K562 (cell line): Measurements from ENCODE around the gene EZH1. TPM values are rescaled to one million over a fixed set of nuclear protein-coding genes. Genes with fewer than 3 reads are reported as not detected.

Source experiments
- BCL6 ChIP-seq: fragments of 250-450 bp; sonication (Bioruptor Pico); IDR thresholded peaks from 2 replicates; pipeline ENCODE4 v1.4.0; 2020
- CBX2 ChIP-seq: fragments of 200-600 bp; sonication (generic); IDR thresholded peaks from one replicate; pipeline ENCODE4 v1.6.1; 2012; ENCODE audit warnings: mild to moderate bottlenecking, low read length, inconsistent platforms; ENCODE audit not compliant: insufficient read depth, poor library complexity, severe bottlenecking
- HOXB6 ChIP-seq: fragments of 250-450 bp; sonication (Bioruptor Pico); IDR thresholded peaks from 2 replicates; pipeline ENCODE4 v1.5.1; 2022; ENCODE audit warnings: mild to moderate bottlenecking, borderline replicate concordance
- MAFG ChIP-seq: fragments of 450-650 bp; conservative IDR thresholded peaks from 2 replicates; pipeline ENCODE4 v1.6.1; 2016; ENCODE audit warnings: missing genetic modification characterization, missing compliant biosample characterization
- MYNN ChIP-seq, 2 experiments: sonication (generic); formaldehyde crosslinking in 1 of 2; IDR thresholded peaks; 2 replicates each; pipeline versions ENCODE4 v1.5.0 to v1.6.1; 2016 to 2020; ENCODE audit warnings: antibody characterized with exemption in 1 of 2, missing genetic modification reagents in 1 of 2
- RBM22 ChIP-seq: fragments of 200-400 bp; formaldehyde crosslinking; IDR thresholded peaks from 2 replicates; pipeline ENCODE4 v1.6.1; 2018; ENCODE audit warnings: low read length, low read depth; ENCODE audit not compliant: poor library complexity, severe bottlenecking
- RNF2 ChIP-seq: sonication (generic); IDR thresholded peaks from 2 replicates; pipeline ENCODE4 v1.6.1; 2016
- SMAD1 ChIP-seq: fragments of 150-350 bp; IDR thresholded peaks from 2 replicates; pipeline ENCODE4 v1.6.1; 2014; ENCODE audit warnings: low read length, low read depth; ENCODE audit not compliant: partially characterized antibody
- SP2 ChIP-seq: IDR thresholded peaks from 2 replicates; pipeline ENCODE4 v1.6.1; 2011; ENCODE audit warnings: mild to moderate bottlenecking, low read depth, low read length, moderate library complexity; ENCODE audit not compliant: poor library complexity, severe bottlenecking; ENCODE audit errors: extremely low read depth
- STAT5B ChIP-seq: fragments of 250-450 bp; sonication (Bioruptor Pico); IDR thresholded peaks from 2 replicates; pipeline ENCODE4 v1.8.0; 2021; ENCODE audit warnings: mild to moderate bottlenecking, inconsistent platforms
- TCF3 ChIP-seq: sonication (generic); formaldehyde crosslinking; IDR thresholded peaks from 2 replicates; pipeline ENCODE4 v1.4.0; 2020; ENCODE audit warnings: mild to moderate bottlenecking, missing genetic modification reagents
- XRCC3 ChIP-seq: fragments of 450-650 bp; IDR thresholded peaks from 2 replicates; pipeline ENCODE4 v1.6.1; 2017; ENCODE audit warnings: mild to moderate bottlenecking, moderate library complexity
- ZNF583 ChIP-seq: fragments of 250-450 bp; sonication (Bioruptor Pico); IDR thresholded peaks from 2 replicates; pipeline ENCODE4 v1.4.0; 2020
- polyA plus RNA-seq, 8 experiments: library from polyadenylated mRNA; depleted of rRNA in 4 of 8; stranded (reverse) in 5 of 8; unstranded in 3 of 8; fragments of >200 nt; fragmentation: Nextera tagmentation in 2 of 8; fragmentation: Illumina TruSeq in 1 of 8; extraction: Ambion mirVana in 2 of 8; extraction: Trizol in 1 of 8; gene quantifications; 2 replicates each; pipeline versions ENCODE4 v1.2.1 to v1.2.3, GENCODE V29; 2011 to 2014; ENCODE audit warnings: inconsistent platforms in 1 of 8, missing spikeins in 1 of 8
- total RNA-seq, 7 experiments: library from RNA; depleted of rRNA in 6 of 7; stranded (reverse); fragments of >200 nt in 6 of 7; fragmentation: Illumina TruSeq in 2 of 7; extraction: Trizol in 2 of 7; gene quantifications; 2 replicates each; pipeline versions ENCODE4 v1.2.1 to v1.2.3, GENCODE V29; 2011 to 2021; ENCODE audit warnings: low replicate concordance in 1 of 7
- TF ChIP-seq, protein P1 (sequence below): fragments of 150-350 bp; IDR thresholded peaks from 2 replicates; pipeline ENCODE4 v1.6.1; 2014; ENCODE audit warnings: low read depth, mild to moderate bottlenecking, low read length, borderline replicate concordance
- TF ChIP-seq, protein P2 (sequence below): sonication (generic); formaldehyde crosslinking; IDR thresholded peaks from 2 replicates; pipeline ENCODE4 v1.8.1; 2023; ENCODE audit warnings: mild to moderate bottlenecking, missing genetic modification reagents, moderate library complexity
- TF ChIP-seq, protein P3 (sequence below): fragments of 450-650 bp; IDR thresholded peaks from 2 replicates; pipeline ENCODE4 v1.7.0; 2016; ENCODE audit warnings: borderline replicate concordance
- TF ChIP-seq, protein P4 (sequence below): sonication (generic); formaldehyde crosslinking; IDR thresholded peaks from 2 replicates; pipeline ENCODE4 v1.8.0; 2022; ENCODE audit warnings: missing genetic modification reagents, mild to moderate bottlenecking, borderline replicate concordance
- TF ChIP-seq, protein P5 (sequence below): sonication (generic); formaldehyde crosslinking; IDR thresholded peaks from 2 replicates; pipeline ENCODE4 v1.9.0; 2022; ENCODE audit warnings: mild to moderate bottlenecking, missing genetic modification reagents
- TF ChIP-seq, protein P6 (sequence below): sonication (generic); formaldehyde crosslinking; IDR thresholded peaks from 2 replicates; pipeline ENCODE4 v1.4.0; 2020; ENCODE audit warnings: mild to moderate bottlenecking, missing genetic modification reagents

EZH1 gene
- total and polyA plus RNA-seq, 9 of the 15 experiments (the other 6 are each of a cell fraction or from before 2014, with no cell fraction given): 8.6 to 40.8 (median 22.9) TPM

DNA sequence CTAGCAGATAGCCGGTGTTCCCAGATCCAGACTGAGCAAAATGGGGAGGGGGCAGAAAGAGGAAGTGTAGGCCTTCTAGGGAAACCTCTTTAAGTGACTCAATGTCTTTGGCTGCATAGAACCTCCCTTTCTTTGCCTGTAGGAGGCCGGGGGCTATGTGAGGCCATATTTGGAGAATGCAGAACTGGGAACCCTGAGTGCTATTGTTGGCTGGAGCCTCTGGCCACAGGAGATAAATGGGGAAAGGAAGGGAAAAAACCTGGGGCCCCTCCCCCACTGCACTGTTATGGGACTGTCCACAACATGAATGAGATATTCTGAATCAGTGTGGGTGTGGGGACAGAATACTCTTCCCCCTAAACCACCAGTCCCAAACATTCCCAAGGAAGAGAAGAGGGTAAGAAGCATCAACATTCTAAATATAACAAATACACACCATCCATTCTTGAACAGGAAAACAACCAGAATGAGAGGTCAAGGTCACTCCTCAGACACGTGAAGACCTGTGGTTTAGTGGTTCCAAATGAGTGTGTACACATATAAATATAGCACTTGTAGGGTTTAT lies 30.8 kb upstream of the EZH1 start (continued):
- TF ChIP-seq, protein P1, sequence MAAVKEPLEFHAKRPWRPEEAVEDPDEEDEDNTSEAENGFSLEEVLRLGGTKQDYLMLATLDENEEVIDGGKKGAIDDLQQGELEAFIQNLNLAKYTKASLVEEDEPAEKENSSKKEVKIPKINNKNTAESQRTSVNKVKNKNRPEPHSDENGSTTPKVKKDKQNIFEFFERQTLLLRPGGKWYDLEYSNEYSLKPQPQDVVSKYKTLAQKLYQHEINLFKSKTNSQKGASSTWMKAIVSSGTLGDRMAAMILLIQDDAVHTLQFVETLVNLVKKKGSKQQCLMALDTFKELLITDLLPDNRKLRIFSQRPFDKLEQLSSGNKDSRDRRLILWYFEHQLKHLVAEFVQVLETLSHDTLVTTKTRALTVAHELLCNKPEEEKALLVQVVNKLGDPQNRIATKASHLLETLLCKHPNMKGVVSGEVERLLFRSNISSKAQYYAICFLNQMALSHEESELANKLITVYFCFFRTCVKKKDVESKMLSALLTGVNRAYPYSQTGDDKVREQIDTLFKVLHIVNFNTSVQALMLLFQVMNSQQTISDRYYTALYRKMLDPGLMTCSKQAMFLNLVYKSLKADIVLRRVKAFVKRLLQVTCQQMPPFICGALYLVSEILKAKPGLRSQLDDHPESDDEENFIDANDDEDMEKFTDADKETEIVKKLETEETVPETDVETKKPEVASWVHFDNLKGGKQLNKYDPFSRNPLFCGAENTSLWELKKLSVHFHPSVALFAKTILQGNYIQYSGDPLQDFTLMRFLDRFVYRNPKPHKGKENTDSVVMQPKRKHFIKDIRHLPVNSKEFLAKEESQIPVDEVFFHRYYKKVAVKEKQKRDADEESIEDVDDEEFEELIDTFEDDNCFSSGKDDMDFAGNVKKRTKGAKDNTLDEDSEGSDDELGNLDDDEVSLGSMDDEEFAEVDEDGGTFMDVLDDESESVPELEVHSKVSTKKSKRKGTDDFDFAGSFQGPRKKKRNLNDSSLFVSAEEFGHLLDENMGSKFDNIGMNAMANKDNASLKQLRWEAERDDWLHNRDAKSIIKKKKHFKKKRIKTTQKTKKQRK: no peak
- TF ChIP-seq, protein P2, sequence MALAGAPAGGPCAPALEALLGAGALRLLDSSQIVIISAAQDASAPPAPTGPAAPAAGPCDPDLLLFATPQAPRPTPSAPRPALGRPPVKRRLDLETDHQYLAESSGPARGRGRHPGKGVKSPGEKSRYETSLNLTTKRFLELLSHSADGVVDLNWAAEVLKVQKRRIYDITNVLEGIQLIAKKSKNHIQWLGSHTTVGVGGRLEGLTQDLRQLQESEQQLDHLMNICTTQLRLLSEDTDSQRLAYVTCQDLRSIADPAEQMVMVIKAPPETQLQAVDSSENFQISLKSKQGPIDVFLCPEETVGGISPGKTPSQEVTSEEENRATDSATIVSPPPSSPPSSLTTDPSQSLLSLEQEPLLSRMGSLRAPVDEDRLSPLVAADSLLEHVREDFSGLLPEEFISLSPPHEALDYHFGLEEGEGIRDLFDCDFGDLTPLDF (CRISPR knock-in tag): no peak
- TF ChIP-seq RBM22 (no peak), RNF2 (peak; percentile 90), CBX2 (no peak), SMAD1 (no peak), BCL6 (CRISPR knock-in tag) (no peak), XRCC3 (no peak), MAFG (tag) (no peak), TCF3 (CRISPR knock-in tag) (peak; percentile 78), STAT5B (no peak), MYNN (IDR thresholded peaks at IDR 0.05) (no peak), MYNN (CRISPR knock-in tag; IDR thresholded peaks at IDR 0.05) (no peak), ZNF583 (no peak), HOXB6 (no peak), SP2 (no peak)
- TF ChIP-seq, protein P3, sequence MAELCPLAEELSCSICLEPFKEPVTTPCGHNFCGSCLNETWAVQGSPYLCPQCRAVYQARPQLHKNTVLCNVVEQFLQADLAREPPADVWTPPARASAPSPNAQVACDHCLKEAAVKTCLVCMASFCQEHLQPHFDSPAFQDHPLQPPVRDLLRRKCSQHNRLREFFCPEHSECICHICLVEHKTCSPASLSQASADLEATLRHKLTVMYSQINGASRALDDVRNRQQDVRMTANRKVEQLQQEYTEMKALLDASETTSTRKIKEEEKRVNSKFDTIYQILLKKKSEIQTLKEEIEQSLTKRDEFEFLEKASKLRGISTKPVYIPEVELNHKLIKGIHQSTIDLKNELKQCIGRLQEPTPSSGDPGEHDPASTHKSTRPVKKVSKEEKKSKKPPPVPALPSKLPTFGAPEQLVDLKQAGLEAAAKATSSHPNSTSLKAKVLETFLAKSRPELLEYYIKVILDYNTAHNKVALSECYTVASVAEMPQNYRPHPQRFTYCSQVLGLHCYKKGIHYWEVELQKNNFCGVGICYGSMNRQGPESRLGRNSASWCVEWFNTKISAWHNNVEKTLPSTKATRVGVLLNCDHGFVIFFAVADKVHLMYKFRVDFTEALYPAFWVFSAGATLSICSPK: no peak
- TF ChIP-seq, protein P4, sequence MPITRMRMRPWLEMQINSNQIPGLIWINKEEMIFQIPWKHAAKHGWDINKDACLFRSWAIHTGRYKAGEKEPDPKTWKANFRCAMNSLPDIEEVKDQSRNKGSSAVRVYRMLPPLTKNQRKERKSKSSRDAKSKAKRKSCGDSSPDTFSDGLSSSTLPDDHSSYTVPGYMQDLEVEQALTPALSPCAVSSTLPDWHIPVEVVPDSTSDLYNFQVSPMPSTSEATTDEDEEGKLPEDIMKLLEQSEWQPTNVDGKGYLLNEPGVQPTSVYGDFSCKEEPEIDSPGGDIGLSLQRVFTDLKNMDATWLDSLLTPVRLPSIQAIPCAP (CRISPR knock-in tag): no peak
- TF ChIP-seq, protein P5, sequence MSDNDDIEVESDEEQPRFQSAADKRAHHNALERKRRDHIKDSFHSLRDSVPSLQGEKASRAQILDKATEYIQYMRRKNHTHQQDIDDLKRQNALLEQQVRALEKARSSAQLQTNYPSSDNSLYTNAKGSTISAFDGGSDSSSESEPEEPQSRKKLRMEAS (CRISPR knock-in tag): no peak
- TF ChIP-seq, protein P6, sequence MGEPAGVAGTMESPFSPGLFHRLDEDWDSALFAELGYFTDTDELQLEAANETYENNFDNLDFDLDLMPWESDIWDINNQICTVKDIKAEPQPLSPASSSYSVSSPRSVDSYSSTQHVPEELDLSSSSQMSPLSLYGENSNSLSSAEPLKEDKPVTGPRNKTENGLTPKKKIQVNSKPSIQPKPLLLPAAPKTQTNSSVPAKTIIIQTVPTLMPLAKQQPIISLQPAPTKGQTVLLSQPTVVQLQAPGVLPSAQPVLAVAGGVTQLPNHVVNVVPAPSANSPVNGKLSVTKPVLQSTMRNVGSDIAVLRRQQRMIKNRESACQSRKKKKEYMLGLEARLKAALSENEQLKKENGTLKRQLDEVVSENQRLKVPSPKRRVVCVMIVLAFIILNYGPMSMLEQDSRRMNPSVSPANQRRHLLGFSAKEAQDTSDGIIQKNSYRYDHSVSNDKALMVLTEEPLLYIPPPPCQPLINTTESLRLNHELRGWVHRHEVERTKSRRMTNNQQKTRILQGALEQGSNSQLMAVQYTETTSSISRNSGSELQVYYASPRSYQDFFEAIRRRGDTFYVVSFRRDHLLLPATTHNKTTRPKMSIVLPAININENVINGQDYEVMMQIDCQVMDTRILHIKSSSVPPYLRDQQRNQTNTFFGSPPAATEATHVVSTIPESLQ (CRISPR knock-in tag): no peak
